ENCODE results near the gene GAS2. TPM values are rescaled to one million over a fixed set of nuclear protein-coding genes. Genes with fewer than 3 reads are reported as not detected.

Gene GAS2
- total RNA-seq, 3 donors from 2014 or later, result 0.96 to 22.1 (median 10.2) TPM

GRCh38 chr11:22774716-22775115 lies 108.3 kb downstream of the GAS2 start:
- no peaks in the 10 kb centered on the region for H3K36me3 ChIP-seq
- no peaks in the 10 kb centered on the region for H3K9me3 ChIP-seq
- no peaks in the 10 kb centered on the region for H3K4me1 ChIP-seq
- intact Hi-C loops (cut with DNase I; ENCODE audit: low total_unique reads), result no loop called here
- no peak overlapping the region for H3K4me3 ChIP-seq
- no peak for DNase-seq (ENCODE audit: low spot score in 2 of 2)
- no peak for TF ChIP-seq CTCF (IDR thresholded peaks at IDR 0.05)
- no peaks in the 10 kb centered on the region for H3K27me3 ChIP-seq
- H3K27ac ChIP-seq, result no peak overlapping the region

- H3K27me3 ChIP-seq, result no peaks in the 10 kb centered on the region
- TF ChIP-seq POLR2A (IDR thresholded peaks at IDR 0.05) (no peak), POLR2AphosphoS5 (IDR thresholded peaks at IDR 0.05) (no peak), CTCF (IDR thresholded peaks at IDR 0.05) (no peak)
- intact Hi-C loops (cut with DNase I; ENCODE audit: low total_unique reads), result no loop called here
- no peaks in the 10 kb centered on the region for H3K4me1 ChIP-seq
- H3K36me3 ChIP-seq, result no peaks in the 10 kb centered on the region
- no peak overlapping the region for H3K27ac ChIP-seq
- H3K9me3 ChIP-seq, result no peaks in the 10 kb centered on the region
- no peak overlapping the region for H3K4me3 ChIP-seq
- DNase-seq (ENCODE audit: low spot score in 2 of 2), result no peak
These were observed 108.8 kb downstream of the GAS2 start for GRCh38 chr11:22775248-22775647.

GRCh38 chr11:22778642-22779041 lies 112.2 kb downstream of the GAS2 start:
- TF ChIP-seq POLR2A (IDR thresholded peaks at IDR 0.05), result no peak
- no peak for TF ChIP-seq POLR2AphosphoS5 (IDR thresholded peaks at IDR 0.05)
- TF ChIP-seq CTCF (IDR thresholded peaks at IDR 0.05), result no peak
- H3K4me3 ChIP-seq, result no peak overlapping the region
- DNase-seq (ENCODE audit: low spot score in 2 of 2), result no peak
- H3K4me1 ChIP-seq, result no peaks in the 10 kb centered on the region
- intact Hi-C loops (cut with DNase I; ENCODE audit: low total_unique reads), result no loop called here
- H3K9me3 ChIP-seq, result no peaks in the 10 kb centered on the region
- H3K27me3 ChIP-seq, result no peaks in the 10 kb centered on the region
- no peaks in the 10 kb centered on the region for H3K36me3 ChIP-seq
- no peak overlapping the region for H3K27ac ChIP-seq

- H3K4me3 ChIP-seq, result no peak overlapping the region
- no peaks in the 10 kb centered on the region for H3K36me3 ChIP-seq
- no peaks in the 10 kb centered on the region for H3K9me3 ChIP-seq
- H3K27ac ChIP-seq, result no peak overlapping the region
- intact Hi-C loops (cut with DNase I; ENCODE audit: low total_unique reads), result no loop called here
- no peaks in the 10 kb centered on the region for H3K4me1 ChIP-seq
- no peak for DNase-seq (ENCODE audit: low spot score in 2 of 2)
- no peak for TF ChIP-seq CTCF (IDR thresholded peaks at IDR 0.05)
- no peak for TF ChIP-seq POLR2AphosphoS5 (IDR thresholded peaks at IDR 0.05)
- TF ChIP-seq POLR2A (IDR thresholded peaks at IDR 0.05), result no peak
- H3K27me3 ChIP-seq, result no peaks in the 10 kb centered on the region
These were observed 113.4 kb downstream of the GAS2 start for GRCh38 chr11:22779850-22780249.

GRCh38 chr11:22780952-22781593 lies 114.7 kb downstream of the GAS2 start:
- Histone ChIP-seq H3K4me1 (no peaks in the 10 kb centered on the region), H3K27ac (no peak overlapping the region), H3K27me3 (no peaks in the 10 kb centered on the region), H3K36me3 (no peaks in the 10 kb centered on the region), H3K4me3 (no peak overlapping the region), H3K9me3 (no peaks in the 10 kb centered on the region)
- intact Hi-C loops (cut with DNase I; ENCODE audit: low total_unique reads), result no loop called here
- TF ChIP-seq CTCF (IDR thresholded peaks at IDR 0.05) (no peak), POLR2AphosphoS5 (IDR thresholded peaks at IDR 0.05) (no peak), POLR2A (IDR thresholded peaks at IDR 0.05) (no peak)
- no peak for DNase-seq (ENCODE audit: low spot score in 2 of 2)
